A204.1 (cell line): ENCODE data around the gene TBR1.
A peak's percentile ranks its signal among the peaks of the same experiment; 100 is the strongest.

Experiments used
- FAIRE-seq: peaks from 2 replicates; lab custom pipeline; 2012; peaks lifted over from hg19 to GRCh38; lab: Jason Lieb, UNC

The TBR1 gene

GRCh38 chr2:161415987-161416707 is at the start of gene TBR1:
TSS of gene TBR1 (plus strand) at chr2:161416297. CDS start at chr2:161416411, 114 bp downstream.
- no peak for FAIRE-seq

GRCh38 chr2:161367675-161368074 is 48.4 kb upstream of the TBR1 start:
- no peak for FAIRE-seq

GRCh38 chr2:161369311-161369710 is 46.8 kb upstream of the TBR1 start:
- no peak for FAIRE-seq

GRCh38 chr2:161370981-161371380 is 45.1 kb upstream of the TBR1 start:
- no peak for FAIRE-seq

GRCh38 chr2:161371869-161372268 is 44.2 kb upstream of the TBR1 start:
- no peak for FAIRE-seq

- FAIRE-seq = no peak
These were observed 42.2 kb upstream of the TBR1 start for GRCh38 chr2:161373942-161374341.

GRCh38 chr2:161374446-161374845 is 41.7 kb upstream of the TBR1 start:
- peak; percentile 6 for FAIRE-seq

- FAIRE-seq = no peak
These were observed 36.4 kb upstream of the TBR1 start for GRCh38 chr2:161379740-161380139.

GRCh38 chr2:161381546-161381945 is 34.6 kb upstream of the TBR1 start:
- no peak for FAIRE-seq

GRCh38 chr2:161382747-161383146 is 33.4 kb upstream of the TBR1 start:
- FAIRE-seq = no peak

GRCh38 chr2:161384864-161385263 is 31.2 kb upstream of the TBR1 start:
- FAIRE-seq = no peak

GRCh38 chr2:161386228-161386824 is 29.8 kb upstream of the TBR1 start:
- no peak for FAIRE-seq

GRCh38 chr2:161388146-161388779 is 27.8 kb upstream of the TBR1 start:
- FAIRE-seq = no peak

GRCh38 chr2:161391737-161392506 is 24.2 kb upstream of the TBR1 start:
- FAIRE-seq = no peak

GRCh38 chr2:161400076-161400475 is 16.0 kb upstream of the TBR1 start:
- no peak for FAIRE-seq

- FAIRE-seq = no peak
These were observed 13.8 kb upstream of the TBR1 start for GRCh38 chr2:161402297-161402696.

GRCh38 chr2:161406316-161406715 is 9.8 kb upstream of the TBR1 start:
- FAIRE-seq = no peak

- FAIRE-seq = no peak
These were observed 8.5 kb upstream of the TBR1 start for GRCh38 chr2:161407597-161407996.

- FAIRE-seq = no peak
These were observed 6.7 kb upstream of the TBR1 start for GRCh38 chr2:161409308-161409907.

GRCh38 chr2:161412346-161412745 is 3.8 kb upstream of the TBR1 start:
- FAIRE-seq = no peak

GRCh38 chr2:161414042-161415033 is 1.8 kb upstream of the TBR1 start:
- no peak for FAIRE-seq
